GM21390 (cell line): ENCODE results near the gene ARHGAP19.
"Not testable (repeated sequence)": the region's sequence is repeated elsewhere in the genome, so short reads cannot be mapped to it uniquely, and the experiment has no call there.

ENCODE experiments used
- ATAC-seq: cut with Tn5 transposase; IDR thresholded peaks from one replicate; pipeline ENCODE4 v1.9.1; 2021; ENCODE audit not compliant: unreplicated experiment

The ARHGAP19 gene

DNA sequence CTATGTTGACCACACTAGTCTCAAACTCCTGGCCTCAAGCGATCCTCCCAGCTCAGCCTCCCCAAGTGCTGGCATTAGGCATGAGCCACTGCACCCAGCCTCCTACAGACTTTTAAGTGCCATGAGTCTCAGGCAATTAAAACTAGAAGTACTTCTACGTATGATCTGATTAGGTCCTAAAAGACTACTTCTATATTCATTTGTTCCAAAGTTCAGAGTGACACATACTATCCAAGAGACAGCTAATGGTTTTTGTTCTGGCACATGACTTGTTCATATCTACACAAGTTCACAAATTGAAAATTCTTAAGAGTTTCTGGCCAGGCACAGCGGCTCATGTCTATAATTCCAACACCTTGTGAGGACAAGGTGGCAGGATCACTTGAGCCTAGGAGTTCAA, 11.7 kb downstream of the ARHGAP19 start:
- no peak for ATAC-seq

DNA sequence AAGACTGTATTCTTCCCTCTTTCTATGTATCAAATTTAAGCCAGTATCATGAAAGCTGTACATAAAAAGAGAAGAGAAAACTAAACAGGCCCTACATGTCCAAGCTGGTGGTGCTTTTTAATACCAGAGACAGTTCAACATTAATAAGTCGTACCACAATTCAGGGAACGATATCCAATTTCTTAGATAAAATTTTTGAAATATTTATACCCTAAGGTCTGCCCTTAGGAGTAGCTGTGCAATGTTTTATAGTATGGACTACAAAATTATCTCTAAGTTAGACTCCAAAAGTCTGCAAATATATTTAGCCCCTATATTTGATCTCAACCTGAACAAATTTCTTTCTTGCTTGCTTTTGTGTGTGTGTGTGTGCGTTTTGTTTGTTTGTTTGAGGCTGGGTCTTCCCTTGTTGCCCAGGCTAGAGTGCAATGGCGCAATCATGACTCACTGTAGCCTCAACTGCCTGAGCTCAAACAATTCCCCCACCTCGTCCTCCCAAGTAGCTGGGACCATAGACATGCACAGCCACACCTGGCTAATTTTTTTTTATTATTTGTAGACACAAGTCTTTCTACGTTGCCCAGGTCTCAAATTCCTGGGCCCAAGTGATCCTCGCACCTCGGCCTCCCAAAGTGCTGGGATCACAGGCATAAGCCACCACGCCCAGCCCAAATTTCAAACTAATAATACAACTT, 13.2 kb downstream of the ARHGAP19 start:
- no peak for ATAC-seq

DNA sequence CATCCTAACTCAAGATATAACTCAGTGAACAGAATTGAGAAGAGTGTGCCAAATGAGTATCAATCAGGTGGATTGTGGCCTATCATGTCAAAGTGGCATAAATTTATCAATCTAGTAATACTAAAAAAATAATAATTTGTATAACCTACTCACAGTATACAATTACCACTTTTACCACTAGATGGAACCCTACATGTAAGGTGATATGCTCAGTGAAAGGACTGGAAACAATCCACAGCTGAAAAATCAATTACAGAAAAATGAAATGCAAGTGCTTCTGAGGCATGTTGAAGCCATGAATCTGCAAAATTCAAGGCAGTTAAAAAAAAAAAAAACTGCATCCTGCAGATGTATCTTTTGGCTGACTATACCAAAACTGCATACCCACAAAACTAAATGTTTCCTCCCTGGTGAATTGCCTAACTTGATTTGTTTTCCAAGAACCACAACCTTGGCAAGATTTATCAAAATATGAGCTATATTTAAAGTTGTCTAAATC, 13.9 kb downstream of the ARHGAP19 start:
- no peak for ATAC-seq

DNA sequence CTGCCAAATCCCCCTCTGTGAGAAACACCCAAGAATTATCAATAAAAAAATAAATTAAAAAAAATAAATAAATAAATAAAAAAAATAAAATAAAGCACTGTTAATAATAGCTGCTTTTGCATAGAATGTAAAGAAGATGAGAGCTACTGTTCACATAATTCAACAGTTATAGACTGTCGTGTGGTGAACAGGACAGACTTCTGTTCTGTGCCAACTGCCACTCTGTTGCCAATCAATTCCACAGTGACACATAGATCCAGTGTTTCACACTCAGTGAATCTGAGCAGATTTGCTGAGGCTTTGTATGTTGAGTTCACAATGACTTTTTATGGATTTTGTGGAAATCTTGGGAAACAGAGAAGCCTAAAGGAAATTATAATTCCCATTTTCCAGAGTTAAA, 14.9 kb downstream of the ARHGAP19 start:
- no peak for ATAC-seq

DNA sequence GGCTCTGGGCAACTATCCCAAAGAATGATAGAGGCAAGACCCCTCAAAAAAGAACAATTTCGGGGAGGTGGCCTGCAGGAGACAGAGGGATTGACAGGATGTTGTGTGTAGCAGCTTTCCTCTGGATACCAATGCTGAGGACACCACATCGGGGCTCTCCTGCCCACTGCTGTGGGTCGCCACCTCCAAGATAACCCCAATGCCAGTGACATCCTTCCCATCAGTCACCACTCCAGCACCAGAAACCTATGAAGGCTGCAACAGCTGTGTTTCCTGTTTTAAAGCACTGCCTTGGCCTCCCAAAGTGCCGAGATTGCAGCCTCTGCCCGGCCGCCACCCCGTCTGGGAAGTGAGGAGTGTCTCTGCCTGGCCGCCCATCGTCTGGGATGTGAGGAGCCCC, 17.6 kb downstream of the ARHGAP19 start:
- ATAC-seq = no peak

DNA sequence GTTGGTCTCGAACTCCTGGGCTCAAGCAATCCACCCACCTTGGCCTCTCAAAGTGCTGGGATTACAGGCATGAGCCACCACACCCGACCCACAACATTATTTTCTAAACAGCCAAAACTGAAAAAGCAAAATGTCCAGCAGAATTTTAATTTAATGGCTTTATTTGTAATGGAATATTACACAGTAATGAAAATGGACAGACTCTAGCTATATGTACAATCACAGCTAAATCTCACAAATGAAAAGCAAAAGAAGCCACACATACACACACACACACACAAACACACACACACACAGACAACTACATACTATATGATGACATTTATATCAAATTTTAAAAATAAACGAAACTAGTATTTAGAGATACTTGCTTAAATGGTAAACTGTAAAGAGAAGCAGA, 18.7 kb downstream of the ARHGAP19 start:
- no peak for ATAC-seq

DNA sequence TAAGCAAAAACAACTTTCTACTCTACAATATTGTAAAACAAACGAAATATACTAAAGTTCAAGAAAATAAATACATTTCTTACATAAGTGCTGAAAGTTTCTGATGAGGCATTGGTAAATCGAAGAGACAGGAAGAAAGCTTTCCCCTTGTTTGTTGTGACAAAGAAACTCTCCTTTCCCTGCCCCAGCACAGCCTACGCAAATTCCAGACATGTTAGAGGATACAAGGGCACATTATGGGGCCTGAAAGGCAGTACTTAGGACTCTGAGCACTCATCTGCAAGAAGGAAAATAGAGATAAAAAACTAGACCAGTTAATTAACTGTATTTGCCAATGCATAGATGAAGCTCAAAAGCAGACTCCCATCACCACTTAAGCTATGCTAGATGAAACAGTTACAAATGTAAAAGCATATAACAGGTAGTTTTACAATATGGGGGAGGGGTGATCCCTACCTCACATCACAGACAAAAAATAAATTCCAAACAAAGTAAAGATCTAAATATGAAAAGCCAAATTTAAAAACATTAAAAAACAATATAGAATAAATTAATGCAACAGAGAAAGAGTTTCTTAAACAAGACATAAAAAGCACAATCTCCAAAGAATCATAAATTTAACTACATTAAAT, 21.8 kb downstream of the ARHGAP19 start:
- ATAC-seq = no peak

DNA sequence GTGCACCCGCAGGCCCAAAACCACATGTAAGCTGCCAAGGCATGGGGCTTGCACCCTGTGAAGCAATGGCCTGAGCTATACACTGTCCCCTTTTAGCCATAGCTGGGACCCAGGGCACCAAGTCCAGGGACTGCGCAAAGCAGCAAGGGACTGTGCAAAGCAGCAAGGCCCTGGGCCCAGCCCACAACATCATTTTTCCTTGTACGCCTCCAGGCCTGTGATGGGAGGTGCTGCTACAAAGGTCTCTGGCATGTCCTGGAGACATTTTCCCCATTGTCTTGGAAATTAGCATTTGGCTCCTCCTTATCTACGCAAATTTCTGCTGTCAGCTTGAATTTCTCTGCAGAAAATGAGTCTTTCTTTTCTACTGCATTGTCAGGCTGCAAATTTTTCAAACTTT, 24.8 kb downstream of the ARHGAP19 start:
- ATAC-seq = no peak

DNA sequence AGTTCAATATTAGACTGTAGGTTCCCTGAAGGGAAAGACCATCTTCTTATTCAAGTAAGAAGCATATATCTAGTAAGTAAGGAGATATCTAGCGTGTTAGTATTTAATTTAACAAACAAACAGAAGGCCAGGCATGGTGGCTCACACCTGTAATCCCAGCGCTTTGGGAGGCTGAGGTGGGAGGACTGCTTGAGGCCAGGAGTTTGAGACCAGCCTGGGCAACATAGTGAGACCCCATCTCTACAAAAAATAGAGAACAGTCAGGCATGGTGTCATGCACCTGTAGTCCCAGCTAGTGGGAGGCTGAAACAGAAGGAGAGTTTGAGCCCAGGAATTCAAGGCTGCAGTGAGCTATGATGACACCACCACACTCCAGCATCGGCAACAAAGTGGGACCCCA, 27.3 kb downstream of the ARHGAP19 start:
- not testable (repeated sequence) for ATAC-seq

DNA sequence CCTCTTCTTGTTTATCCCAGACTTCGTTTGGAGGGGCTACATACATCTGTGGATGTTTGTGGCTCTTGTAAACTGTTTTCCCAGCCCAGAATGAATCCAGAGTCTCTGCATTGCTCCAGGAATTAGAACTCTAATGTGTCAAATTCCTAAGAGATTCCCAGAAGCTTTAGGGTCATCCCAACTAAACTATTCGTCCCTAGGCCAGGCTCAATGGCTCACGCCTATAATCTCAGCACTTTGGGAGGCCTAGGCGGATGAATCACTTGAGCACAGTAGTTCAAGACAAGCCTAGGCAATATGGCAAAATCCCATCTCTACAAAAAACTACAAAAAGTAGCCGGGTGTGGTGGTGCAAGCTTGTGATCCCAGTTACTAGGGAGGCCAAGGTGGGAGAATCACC, 28.5 kb downstream of the ARHGAP19 start:
- no peak for ATAC-seq

DNA sequence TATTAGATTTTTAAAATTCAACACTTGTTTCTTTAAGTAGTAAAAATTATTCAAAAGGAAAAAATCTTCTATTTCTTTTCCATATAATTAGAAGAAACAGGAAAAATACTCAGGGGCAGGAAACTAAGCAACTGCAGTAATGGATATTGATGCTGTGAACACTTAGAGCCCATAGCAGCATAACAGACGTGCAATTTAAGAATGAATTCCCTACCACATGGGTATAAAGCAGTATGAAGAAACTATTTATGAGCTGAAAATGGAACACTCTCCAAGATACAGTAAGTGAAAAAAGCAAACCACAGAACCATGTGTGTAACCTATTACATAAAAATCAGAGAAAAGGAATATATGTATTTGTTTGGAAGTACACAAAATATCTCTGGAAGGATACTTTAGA, 30.8 kb downstream of the ARHGAP19 start:
- no peak for ATAC-seq

DNA sequence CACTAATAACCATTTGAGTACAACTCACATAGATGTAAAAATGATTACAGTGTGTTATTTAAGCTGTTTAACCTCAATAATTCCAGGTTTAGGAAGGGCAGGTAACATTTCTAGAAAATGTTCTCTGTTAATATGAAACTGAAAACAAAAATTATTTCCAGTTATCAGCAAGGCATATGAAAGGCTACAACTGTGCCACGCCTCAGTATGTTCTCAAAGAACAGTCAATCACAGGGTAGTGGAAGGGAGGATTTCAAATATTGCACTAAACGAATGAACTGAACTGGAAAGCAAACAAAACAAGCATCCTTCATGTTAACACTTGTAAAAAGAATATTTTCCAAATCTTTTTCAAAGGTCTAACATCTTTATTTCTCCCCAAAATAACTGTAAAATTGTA, 31.3 kb downstream of the ARHGAP19 start:
- no peak for ATAC-seq

DNA sequence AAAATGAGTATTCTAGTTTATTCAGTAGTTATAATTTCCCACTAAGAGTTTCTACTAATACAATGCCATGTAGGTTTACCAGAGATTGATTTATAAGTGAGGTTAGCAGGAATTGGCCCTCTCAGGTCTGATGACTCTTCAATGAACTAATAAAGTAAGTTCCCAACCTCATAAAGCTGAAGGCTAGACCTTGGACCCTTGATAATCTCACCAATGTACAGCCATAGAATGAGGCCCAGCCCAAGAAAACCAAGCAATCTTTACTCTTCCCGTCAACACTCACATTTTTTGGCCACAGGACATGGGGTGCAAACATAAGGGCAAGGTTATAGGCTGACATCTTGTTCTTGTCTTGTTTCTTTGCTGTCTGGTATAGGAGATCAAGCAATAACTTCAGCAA, 33.3 kb downstream of the ARHGAP19 start:
- no peak for ATAC-seq

DNA sequence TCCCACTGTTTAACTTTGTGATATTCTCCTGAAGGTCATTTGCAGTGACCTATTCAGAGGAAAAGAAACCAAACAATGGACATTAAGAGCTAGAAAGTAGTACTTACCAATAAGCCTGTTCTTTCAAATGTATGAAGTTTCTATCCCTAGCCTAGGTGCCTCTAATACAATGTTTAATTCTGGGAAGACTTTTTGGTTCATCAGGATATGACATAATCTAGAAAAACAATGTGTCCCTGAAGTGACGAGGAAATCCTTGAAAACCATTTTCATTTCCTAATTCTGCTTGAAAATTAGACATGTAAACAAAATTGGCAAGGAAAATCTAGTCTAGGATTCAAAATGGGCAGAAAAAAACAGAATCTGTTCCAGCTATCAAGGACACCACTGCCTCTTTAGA, 36.1 kb downstream of the ARHGAP19 start:
- no peak for ATAC-seq

DNA sequence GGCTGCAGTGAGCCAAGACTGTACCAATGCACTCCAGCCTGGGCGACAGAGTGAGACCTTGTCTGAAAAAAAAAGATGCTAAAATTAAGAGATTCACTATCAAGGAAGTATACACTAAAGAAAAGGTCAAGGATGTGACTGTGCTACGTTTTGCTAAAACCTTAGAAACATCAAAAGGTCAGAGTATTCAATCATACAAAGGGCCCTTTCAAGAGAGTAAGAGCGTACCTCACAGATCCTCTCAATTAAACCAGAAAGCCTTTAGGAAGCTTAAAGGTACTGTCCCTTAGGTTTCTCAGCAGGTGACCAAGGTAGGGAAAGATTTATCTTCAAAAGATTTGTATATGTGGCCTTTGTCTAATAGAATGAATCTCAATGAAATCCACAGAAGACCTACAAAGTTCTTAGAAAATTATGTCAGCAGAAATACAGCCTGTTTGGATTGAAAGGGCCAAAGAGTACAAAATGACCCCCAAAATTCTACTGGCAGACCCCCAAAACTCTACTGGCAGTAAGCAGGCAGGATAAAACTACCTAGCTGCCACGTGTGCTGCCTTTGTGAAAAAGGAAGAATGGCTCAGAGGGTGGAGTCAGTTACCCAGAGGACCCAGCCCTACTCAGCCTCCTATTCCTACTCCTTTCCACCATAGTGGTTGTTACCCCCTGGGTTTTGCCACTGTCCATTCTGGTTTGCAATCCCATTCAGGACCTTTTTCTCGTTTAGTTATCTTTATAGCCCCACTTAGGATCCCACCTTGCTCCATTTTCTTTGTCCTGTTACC, 36.7 kb downstream of the ARHGAP19 start:
- no peak for ATAC-seq

DNA sequence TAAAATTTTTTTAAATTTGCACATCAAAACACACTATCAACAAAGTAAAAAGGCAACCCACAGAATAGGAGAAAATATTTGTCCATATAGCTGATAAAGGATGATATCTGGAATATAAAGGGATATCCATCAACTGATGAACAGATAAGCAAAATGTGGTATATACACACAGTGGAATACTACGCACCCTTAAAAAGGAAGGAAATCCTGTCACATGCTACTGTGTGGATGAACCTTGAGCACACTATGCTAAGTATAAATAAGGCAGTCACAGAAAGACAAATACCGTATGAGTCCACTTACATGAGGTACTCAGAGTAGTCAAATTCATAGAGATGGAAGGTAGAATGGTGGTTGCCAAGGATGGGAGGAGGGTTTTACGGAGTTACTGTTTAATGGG, 37.7 kb downstream of the ARHGAP19 start:
- no peak for ATAC-seq

DNA sequence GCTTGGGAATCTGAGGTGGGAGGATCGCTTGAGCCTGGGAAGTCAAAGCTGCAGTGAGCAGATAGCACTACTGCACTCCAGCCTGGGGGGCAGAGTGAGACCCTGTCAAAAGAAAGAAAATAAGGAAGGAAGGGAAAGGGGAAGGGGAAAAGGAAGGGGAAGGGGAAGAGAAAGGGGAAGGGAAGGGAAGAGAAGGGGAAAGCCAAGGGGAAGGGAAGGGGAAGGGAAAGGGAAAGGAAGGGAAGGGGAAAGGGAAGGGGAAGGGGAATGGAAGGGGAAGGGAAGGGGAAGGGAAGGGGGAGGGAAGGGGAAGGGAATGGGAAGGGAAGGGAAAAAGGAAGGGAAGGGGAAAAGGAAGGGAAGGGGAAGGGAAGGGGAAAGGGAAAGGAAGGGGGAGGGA, 41.5 kb downstream of the ARHGAP19 start:
- ATAC-seq = no peak

DNA sequence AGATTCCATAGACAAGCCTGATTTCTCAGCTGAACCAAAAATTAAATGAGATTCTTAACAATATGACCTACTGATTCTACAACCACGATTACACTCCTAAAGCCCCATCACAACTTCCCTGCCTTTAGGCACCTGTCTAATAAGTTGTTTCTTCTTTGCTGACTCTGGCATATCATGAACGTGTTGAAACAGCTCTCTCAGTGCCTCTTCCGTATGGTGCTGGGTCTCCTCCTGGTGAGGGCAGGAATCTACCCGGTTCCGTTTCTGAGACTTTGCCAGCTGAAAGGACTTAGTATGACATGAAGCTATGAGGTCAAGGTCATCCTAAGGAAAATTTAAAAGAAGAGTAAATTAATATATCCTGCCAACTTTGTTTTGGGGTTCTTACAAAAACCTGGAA, 48.6 kb downstream of the ARHGAP19 start:
- ATAC-seq = no peak

DNA sequence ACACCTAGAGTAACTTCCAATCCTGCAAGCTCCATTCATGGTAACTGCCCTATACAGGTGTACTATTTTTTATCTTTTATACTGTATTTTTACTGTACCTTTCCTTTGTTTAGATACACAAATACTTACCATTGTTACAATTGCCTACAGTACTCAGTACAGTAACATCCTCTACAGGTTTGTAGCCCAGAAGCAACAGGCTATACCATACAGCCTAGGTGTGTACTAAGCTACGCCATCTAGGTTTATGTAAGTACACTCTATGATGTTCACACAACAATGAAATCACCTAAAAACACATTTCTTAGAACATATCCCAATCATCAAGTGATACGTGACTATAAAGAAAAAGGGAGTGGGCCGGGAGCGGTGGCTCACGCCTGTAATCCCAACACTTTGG, 53.6 kb downstream of the ARHGAP19 start:
- no peak for ATAC-seq

DNA sequence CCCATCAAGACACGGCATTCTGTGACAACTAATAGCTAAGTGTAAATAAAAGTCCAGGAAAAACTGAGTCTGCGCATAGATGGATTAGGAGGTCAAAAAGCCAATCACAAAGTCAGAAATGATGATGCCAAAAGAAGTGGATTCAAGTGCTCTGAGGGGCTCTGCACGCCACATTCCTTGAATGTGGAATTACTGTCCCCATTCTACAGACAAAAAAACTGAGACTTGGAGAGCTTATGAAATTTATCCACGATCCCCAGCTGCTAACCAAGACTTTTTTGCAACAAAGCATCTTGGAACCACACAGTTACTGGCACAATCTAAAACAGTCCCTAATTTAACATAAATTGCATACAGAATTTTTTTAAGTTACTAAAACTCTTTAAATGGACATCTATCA, 57.1 kb downstream of the ARHGAP19 start:
- ATAC-seq = no peak

DNA sequence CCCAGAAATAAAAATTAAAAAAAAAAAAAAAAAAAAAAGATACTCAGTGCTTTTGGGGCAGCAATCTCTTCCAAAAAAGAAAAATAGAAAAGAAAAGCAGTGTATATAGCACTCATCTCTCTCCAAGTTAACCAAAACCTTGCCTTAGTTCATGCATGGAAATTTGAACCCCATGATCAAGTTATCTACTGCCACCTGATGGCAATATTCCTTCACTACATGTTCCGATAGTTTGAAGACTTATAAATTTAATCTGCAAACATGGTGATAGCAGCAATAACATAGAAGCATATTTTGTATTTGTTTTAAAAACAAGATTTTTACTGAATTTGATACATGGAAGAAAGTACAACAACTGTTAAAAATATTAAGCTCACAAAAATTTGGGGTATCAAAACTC, 58.0 kb downstream of the ARHGAP19 start:
- ATAC-seq = no peak

DNA sequence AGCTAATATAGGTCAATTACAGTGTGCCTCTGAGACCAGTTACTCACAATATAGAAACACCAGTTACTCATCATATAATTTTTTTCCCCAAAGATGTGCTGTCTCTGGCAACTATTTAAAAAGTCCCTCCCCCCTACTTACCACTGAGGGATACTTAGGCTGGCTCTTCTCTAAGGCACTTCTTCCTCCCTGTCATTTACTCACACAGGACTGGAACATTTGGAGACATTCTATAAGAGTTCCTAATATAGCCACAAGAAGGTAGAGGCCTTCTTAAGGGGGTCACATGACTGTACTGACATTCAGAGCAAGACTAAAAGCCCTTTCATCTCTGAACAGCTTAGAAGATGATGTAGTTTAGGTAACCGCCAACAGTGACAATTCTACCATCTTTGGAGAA, 62.3 kb downstream of the ARHGAP19 start:
- no peak for ATAC-seq
